A549 treated with AZD9567 at 1 μM for 4 hours (cell line): ENCODE data around the gene ABCB11. TPM values are rescaled to one million over a fixed set of nuclear protein-coding genes. Genes with fewer than 3 reads are reported as not detected.

Source experiments
- total RNA-seq: library from RNA; stranded (reverse); fragments of 200-300 nt; extraction: Qiagen RNA extraction; gene quantifications from 5 replicates; pipeline ENCODE4 v1.2.3, GENCODE V29; 2022; ENCODE audit not compliant: insufficient read depth

ABCB11 gene
- 0.01 to 0.02 TPM in 2 of 5 replicates, not detected in the others for total RNA-seq

GRCh38 chr2:169031202-169031601, at the start of gene ABCB11:
ABCB11 (minus strand) TSS chr2:169031324; CDS start chr2:169018125, 13,199 bp downstream.

DNA sequence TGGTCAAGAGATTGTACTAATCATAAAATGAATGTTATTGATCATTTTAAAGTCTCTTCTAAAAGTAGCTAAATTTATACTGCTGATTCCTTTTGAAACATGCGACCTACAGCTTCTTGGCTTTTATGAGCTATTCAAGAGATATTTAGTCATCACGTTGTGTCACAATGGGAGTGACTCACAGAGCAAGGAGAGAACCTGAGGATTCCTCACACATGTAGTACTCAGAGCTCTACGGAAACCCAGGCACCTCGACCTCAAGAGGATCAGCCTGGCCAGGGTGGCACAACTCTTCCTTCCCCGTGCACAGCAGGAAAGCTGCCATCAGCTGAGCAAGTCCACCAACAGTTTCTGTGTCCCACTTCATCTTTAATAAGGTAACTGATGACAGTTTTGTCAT, 38.2 kb upstream of the ABCB11 start, which contains the start of gene DHRS9:
DHRS9 (plus strand) TSS at position 223 of the 400 bp plus-strand sequence. CDS start 12,019 bp downstream, outside the sequence.

GRCh38 chr2:168901003-168901402, 130.1 kb downstream of the ABCB11 start, which contains the start of gene G6PC2:
G6PC2 (plus strand) TSS chr2:168901291; CDS start chr2:168901332, 41 bp downstream.

GRCh38 chr2:168890006-168890782, 140.9 kb downstream of the ABCB11 start, which contains the start of gene SPC25:
SPC25 (minus strand) TSS chr2:168890430; CDS start chr2:168889519, 911 bp downstream.

Other genes with a start within 250 kb of the ABCB11 start
- 1.0 to 2.3 TPM (median 1.5 TPM) in 5 replicates for gene NOSTRIN, start 228.7 kb downstream of the ABCB11 start, total RNA-seq
- gene SPC25, start 140.9 kb downstream of the ABCB11 start, total RNA-seq, result 15.0 to 25.6 TPM (median 18.8 TPM) in 5 replicates
- gene G6PC2, start 130.0 kb downstream of the ABCB11 start, total RNA-seq, result not detected in 5 replicates
- 1.7 to 3.7 TPM (median 2.1 TPM) in 5 replicates for gene DHRS9, start 38.2 kb upstream of the ABCB11 start, total RNA-seq